Left renal pelvis (tissue), 4 donors: ENCODE results near the gene ZMYND11. TPM values are rescaled to one million over a fixed set of nuclear protein-coding genes. Genes with fewer than 3 reads are reported as not detected.

Experiments
- DNase-seq, 4 donors: peaks; one replicate each; pipeline ENCODE4 v3.0.0-alpha.2; 2013; ENCODE audit warnings: low read depth in 4 of 4, low spot score in 3 of 4
- polyA plus RNA-seq, 4 donors: library from polyadenylated mRNA; unstranded; fragments of 120-200 nt; gene quantifications; one replicate each; pipeline ENCODE4 v1.2.1, GENCODE V29; 2013; ENCODE audit not compliant: insufficient read length in 4 of 4

Gene ZMYND11
- polyA plus RNA-seq, 4 donors = 99.9 to 117 (median 108) TPM

DNA sequence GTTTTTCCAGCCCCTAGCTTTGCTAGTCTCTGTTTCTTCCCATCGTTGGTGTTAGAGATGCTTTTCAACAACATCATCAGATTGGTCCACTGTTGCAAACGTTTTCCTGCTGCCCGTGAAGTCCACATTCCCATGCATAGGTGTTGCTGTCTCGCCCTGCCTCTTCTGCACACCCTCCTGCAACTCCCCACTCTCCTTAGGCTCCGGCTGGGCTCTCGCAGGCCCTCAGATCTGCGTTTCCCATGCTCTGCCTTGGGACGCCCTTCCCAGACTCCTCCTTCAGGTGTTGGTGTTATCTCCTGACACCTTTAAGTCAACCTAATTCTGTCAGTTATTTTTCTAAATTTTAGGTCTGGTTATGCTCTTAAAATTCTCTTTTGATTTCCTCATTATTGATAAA, 55.0 kb downstream of the ZMYND11 start:
- no peak for DNase-seq

DNA sequence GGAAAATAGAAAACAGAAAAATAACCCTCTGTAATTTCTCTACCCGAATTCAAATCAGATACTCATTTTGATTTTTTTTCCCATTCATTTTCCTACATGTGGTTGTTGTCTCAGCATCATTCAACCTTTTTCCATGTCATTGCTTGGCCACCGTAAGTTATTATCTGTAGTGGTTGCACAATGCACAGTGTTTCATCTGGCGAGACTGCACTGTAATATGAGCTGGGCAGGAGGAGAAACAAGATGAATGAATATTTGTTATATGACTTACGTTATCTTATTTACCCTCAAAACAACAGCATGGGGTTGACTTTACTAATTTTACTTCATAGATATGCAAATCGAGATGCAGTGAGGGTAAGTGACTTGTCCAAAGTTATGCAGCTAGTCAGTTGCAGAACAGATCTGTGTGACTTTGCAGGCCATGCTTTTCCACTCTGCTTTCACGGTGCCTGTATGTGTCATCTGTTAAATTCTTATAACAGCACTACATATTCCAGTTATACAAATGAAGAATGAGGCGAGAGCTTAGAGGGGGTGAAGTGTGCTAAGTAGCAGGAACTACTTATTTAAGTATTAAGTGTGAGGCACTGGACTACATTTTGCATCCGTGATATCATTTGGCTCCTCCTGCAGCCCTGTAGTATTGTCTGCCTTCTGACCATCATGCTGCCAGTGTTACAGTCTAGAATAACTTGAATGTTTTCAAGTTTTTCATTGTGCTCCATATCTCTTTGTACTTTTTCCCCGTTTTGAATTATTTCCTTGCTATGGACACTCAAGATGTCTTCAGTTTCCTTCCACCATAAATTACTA, 56.7 kb downstream of the ZMYND11 start:
- DNase-seq = no peak

DNA sequence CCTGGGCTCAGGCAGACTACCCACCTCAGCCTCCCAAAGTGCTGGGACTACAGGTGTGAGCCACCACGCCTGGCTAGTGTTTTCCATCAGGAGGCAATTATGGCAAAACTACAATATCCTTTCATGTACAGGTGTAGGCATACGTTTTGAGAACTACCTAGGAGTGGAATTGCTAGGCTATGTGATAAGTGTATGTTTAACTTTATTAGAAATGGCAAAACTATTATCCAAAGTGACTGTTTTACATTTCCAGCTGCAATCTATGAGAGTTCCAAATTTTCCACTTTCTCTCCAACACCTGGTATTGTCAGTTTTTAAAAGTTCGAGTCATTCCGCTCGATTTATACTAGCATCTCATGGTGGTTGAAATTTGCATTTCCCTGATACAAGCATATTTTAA, 59.0 kb downstream of the ZMYND11 start:
- DNase-seq = no peak

DNA sequence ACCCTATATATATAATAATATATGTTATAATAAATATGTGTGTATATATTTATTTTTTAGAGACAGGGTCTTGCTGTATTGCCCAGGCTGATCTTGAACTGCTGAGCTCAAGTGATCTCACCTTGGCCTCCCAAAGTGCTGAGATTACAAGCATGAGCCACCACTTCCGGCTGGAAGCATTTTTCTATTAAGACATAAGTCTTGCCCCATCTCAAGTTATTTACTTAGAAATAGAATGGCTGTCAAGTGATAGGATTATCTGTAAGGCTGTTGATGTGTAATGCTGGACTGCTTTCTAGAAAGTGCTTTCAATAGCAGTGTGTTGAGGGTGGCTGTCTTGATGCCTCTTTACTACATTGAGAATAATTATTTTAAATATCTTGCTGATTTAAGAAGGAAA, 65.2 kb downstream of the ZMYND11 start:
- DNase-seq = no peak

DNA sequence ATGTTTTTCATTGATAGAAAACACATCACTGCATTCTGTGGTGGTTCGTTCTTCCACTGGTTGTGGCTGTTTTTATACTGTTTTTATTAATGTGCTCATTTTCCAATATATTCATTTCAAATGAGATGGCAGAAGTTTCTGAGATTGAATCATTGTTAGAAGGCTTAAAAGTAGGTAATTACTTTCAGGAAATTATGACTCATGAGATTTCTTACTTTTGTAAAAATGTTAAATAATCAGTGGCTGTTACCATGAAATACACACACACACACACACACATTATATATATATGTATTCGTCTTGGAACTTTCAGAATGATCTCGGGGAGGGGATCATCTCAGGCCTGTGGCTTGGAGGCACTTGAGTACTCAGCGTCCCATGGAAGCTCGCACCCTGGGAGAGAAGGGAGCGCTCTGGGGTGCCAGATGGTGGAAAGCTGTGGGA, 66.1 kb downstream of the ZMYND11 start:
- no peak for DNase-seq

DNA sequence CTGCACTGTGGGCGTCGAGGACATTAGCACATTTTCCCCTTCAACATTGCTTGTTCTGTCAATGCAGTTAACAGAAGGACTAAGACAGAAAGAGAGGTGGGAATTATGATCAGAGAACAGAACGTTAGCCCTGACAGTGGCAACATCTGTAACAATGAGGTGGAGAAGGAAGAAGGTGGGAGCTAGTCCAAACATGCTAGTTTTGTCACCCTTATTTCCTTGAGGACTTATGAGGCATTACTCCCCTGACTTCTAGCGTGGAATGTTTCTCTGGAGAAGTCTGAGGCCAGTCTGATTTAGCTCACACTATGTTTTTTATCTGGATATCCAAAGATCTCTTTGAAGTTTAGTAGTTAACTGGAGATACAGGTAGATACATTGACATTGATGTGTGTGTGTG, 73.4 kb downstream of the ZMYND11 start:
- DNase-seq = no peak

DNA sequence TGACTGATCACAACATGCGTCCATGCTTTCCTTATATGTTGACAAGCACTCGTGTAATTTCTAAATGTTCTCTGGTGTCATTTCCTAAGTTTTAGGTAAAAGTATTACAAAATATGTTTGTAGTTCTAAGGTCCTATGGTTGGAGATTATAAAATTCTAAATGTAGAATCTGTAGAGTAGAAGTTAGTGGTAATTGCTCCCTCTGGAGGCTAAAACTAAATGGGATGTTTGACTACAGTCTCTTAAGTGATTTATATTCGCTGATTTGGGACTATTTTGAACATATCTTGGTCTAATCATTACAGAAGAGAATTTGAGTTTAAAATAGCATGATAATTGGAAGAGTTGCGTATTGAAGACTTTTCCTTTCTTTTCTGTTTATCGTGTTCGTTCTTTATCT, 74.1 kb downstream of the ZMYND11 start:
- no peak for DNase-seq

DNA sequence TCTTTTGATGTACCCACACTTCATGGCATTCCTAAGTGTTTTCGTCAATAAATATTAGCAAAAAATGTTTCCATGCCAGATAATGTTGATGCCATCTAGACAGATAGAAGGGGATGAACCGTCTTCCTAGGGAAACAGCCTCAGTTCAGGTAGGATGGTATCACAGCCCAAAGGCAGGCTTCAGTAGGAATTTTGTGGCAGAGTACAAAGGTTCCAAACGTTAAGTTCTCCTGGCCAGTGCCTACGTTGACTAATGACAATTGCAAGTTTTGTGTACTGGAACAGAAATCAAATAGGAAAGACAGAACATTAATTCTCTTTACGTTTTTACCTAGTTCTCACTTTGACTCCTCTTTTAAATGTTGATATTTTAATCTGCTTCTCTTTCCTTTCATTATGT, 75.0 kb downstream of the ZMYND11 start:
- DNase-seq = no peak

DNA sequence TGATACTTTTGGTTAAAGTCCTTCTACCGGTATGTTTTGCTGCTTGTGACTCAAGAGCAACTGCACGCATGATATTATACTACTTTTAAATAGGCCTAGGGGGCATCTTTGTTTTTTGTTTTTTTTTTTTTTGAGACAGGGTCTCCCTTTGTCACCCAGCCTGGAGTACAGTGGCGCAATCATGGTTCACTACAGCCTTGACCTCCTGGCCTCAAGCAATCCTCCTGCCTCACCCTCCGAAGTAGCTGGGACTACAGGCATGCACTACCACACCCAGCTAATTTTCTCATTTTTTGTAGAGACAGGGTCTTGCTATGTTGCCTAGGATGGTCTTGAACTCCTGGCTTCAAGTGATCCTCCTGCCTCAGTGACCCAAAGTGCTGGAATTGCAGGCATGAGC, 80.2 kb downstream of the ZMYND11 start:
- DNase-seq = no peak

DNA sequence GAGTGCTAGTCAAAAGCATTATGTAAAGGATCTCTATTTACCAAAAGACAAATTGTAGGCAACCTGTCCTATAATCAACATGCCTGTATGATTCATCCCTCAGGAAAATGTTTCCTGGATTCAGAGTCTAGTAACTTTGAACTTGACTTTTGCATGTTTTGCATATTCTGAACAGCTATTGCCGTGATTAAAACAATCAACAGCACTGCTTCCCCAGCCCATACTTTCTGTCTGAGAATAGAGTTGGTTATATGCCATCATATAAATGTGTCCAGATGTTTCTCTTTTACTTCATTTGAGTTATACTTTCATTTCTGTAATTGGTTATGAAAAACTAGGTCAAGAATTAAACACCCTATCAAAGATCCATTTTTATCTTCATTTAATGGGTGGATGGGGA, 83.5 kb downstream of the ZMYND11 start:
- no peak for DNase-seq

DNA sequence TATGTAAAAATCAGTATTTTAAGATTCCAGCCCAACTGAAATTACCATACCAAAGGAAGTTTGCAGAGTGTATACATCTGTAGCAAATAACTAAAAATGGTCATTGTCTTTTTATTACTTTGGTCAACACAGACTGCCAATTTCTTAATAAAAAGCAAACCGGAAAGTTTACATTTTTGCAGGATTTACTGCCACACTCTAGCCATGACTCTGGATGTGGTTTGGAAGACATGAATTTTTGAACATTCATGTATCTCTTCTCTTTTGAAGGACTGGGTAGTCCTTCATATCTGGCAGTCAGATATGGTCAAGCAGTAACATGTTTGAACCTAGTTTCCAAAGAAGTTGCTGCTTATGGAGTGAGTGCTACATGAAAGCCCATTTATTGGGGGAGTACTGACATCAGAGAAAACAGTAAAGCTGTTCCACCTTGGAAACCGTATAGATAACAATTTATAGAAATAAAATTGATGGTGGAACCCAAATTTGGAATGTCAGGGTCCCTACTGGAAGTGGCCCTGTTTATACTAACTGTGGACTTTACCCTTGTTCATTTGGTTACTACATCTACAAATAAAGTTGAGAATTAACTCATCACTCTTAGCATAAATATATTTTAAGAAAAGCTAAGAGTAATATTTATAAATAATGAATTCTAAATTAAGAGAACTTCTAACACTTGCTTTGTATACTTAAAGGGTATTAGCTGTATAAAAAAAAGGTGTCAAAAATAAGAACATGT, 84.6 kb downstream of the ZMYND11 start:
- DNase-seq = no peak

DNA sequence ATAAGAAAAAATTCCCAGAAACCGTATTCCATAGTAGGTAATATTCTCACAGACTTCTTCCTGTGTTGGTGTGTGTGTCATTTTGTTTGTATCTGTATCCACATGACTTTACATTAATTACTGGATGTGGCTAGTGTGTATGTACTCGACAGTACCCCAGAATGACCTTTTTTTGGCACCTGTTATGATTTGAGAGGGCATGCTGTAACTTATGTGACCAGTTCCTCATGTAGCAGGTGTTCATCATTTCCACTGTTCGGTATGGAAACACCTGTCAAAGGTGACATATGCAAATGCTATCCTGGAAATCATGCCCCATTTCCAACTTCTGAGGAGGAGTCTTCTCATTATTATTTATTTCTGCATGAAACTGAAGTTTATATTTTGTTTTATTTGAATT, 89.3 kb downstream of the ZMYND11 start:
- DNase-seq = no peak

DNA sequence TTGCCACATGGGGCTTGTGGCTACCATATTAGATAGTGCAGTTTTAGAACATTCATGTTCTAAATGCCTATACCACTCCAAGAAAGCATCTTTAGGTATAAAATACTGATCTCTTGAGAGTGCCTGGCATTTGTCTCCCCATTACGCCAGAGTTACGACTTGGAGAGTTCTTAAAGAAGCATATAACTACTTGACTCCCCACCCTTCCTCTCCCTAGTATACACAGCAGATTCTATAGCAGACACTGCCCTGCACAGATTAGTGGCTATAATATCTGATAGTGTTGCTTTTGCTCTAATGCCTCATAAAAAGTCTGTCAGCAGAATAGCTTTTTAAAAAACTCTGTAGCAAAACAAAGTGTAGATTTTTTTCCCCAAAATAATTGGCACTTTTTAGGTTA, 90.8 kb downstream of the ZMYND11 start:
- DNase-seq = no peak

DNA sequence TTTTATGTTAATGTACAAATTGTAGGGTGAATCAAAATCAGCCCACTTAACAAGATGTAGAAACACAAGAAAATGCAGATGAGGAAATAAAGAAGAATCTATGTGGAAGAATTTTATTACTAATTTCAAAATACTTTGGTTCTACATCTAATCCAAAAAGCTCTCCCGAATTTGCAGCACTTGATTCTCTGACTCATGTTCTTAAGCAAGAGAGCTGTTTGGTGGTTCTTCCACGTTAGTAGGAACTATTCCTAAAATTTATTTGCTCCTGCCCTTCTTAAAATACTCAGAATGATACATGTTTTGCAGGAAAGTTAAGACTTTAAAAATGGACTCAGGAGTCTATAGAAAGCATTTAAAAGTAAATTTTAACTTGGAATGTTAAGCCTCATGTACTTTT, 91.8 kb downstream of the ZMYND11 start:
- no peak for DNase-seq

DNA sequence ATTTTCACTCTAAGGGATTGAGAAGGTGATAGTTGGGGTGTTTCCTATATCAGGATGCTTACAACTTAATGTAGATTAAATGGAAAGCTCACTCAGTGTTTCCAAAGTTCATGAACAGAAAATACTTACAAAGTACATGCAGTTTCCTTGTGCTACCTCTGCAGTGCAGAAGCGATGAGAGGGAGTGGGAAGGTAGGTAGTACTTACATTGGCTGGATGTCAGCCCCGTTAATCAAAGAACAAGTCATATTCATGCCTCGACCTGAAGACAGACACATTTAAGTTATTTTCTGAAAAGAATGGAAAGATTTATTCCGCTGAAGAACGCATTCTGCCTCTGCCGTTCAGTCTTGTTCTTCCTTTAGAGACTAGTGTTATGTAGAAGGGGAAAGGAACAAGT, 93.1 kb downstream of the ZMYND11 start:
- DNase-seq = no peak

DNA sequence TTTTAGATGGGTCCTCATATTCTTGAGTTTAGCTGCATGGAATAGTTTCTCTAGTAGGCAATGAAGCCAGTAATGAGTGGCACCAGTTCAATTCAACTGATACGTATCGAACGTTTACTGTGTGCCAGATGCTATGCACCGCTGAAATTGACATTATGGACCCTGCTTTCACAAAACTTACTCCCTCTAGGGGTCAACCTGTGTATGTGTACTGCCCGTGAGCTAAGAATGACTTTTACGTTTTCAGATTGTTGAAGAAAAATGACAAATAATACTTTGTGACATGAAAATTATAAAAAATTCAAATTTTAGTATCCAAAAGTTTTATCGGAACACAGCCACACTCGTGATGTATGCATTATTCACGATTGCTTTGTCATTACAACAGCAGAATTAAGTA, 95.5 kb downstream of the ZMYND11 start:
- DNase-seq = no peak

DNA sequence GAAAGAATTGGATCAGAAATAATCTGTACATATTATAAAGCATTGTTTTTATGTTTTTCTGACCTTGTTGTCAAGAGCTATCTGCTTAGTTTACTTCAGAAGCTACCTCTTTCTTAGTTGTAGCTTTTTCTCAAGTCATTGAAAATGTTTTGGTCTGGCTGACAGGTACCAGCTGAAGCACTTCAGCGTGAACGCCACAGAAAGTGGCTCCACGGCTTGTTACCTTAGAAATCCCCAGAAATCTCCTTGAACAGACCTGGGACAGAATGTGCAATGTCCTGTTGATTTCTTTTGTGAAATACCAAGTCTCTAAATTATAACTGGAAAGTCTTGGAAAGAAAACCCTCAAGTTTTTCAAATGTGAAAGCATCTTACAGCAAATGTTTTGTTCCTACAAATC, 96.8 kb downstream of the ZMYND11 start:
- DNase-seq = no peak

DNA sequence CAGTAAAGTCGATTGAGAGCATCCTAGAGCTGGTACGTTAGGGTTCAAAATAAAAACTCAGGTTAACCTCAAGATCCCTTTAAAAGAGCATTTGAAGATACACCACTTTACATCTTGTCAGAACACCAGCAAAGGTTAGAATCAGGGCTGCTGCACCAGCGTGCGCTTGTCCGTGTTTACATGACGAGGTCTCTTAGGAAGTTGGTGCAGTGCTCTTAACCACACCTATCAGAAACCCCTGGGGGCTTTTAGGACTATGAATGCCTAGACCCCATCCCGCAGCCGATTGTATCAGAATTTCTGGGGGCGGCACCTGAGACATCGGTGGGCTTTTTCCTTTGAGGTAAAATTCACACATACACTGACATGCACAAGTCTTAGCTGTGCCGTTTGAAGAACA, 97.6 kb downstream of the ZMYND11 start:
- no peak for DNase-seq

DNA sequence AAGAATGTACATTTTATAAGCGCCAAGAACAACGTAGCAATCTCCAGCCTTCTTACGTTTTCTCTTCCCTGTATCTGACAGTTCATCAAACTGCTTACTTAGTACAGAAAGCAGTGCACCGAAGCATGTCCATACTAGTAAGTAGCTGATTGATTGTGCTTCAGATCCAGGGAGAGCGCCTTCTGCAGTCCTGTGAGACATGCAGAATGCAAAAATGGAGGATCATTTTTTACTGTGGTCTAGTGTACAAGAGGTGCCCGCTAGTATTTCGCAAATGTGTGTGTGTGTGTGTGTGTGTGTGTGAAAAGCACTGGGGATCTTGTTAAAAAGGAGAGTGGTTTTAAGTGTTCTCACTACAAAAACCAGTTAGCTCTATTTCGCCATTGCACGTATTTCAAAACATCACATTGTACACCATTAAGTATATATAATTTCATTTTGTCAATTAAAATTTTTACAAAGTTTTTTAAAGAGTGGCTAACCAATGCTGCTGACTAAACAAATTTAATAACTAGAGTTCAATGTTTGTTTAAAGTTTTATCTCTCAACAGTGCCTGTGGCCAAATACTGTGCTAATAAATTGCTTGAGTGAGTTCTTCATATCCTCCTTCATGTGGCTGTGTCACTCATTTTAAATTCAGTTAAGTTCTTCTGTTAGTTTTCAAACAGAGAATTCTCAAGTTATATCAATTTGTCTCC, 99.6 kb downstream of the ZMYND11 start:
- no peak for DNase-seq

DNA sequence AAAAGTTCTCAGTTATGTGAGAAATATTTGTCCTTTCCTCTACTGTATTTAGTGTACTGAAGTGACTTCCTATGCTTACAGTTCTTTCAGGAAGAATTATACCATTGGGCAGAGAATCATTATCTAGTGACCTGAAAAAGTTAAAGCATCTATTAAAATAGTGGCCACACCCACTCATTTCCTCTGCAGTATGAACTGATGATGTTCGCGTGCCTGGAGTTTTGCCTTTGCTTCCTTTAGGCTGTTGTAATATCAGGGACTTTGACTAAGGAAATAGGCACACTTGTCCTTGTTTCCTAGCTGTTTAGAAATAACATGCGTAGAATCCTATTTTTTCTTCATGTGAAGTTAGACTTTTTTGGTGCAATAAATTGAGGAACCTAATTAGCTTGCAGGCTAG, 100.7 kb downstream of the ZMYND11 start:
- DNase-seq = no peak

DNA sequence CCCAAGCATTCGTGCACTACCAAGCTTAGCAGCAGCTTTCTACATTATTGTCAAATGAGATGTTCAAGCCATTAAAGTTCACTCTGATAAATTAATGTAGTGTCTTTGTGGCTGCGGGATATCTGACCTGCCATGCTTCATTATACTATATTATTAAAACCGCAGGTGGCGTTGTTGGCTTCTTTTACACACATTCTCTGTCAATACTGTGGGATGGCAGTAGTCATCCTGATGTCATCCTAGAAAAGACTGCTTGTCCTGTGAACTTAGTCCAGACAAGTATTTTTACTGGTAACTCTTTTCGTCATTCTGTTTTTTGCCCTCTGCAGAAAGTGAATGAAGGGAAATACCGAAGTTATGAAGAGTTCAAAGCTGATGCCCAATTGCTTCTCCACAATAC, 103.9 kb downstream of the ZMYND11 start:
- DNase-seq = no peak

DNA sequence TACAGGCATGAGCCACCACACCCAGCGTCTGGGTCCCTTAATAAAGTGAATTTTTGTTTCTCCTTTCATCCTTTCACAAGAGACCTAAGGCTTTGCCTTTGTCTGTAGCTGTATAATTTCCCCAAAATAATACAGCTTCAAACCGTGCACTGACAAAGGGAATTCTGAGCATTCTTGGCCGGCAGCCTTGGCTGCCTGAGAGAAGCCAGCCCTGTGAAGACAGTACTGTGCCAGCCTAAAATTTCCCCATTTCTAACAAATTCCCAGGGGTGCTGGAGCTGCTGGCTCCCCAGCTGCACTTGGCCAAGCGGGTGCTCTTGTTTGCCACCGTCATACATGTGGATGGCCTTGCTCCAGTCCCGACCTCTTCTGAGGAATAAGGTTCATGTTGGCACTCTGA, 106.2 kb downstream of the ZMYND11 start:
- no peak for DNase-seq
